Activated CD4-positive, alpha-beta T cell treated with anti-CD3 and anti-CD28 coated beads for 36 hours (primary cell): ENCODE data around the gene AFG1L. TPM values are rescaled to one million over a fixed set of nuclear protein-coding genes. Genes with fewer than 3 reads are reported as not detected.

Experiments
- ATAC-seq: fragments of 200-7000 bp; cut with Tn5 transposase; one replicate; pipeline ENCODE4 v1.10.0; 2021; ENCODE audit warnings: mild to moderate bottlenecking, moderate library complexity
- CTCF ChIA-PET: fragments of 350-600 bp; sonication (Branson Sonifier 250); formaldehyde crosslinking; loops from one replicate; lab custom pipeline; 2021; ENCODE audit warnings: antibody characterized with exemption; lab: Charles Lee
- POLR2A ChIA-PET: fragments of 350-600 bp; sonication (Branson Sonifier 250); formaldehyde crosslinking; loops from one replicate; lab custom pipeline; 2021; ENCODE audit warnings: antibody characterized with exemption, inconsistent platforms; lab: Charles Lee
- DNase-seq: peaks from one replicate; pipeline ENCODE4 v3.0.0-alpha.2; 2020
- H3K27ac Mint-ChIP-seq: one replicate; pipeline ENCODE4 v1.8.0; 2021; ENCODE audit warnings: mixed read lengths
- H3K27me3 Mint-ChIP-seq: one replicate; pipeline ENCODE4 v1.8.0; 2021; ENCODE audit warnings: mixed read lengths
- H3K36me3 Mint-ChIP-seq: one replicate; pipeline ENCODE4 v1.8.0; 2021; ENCODE audit warnings: low read depth, mixed read lengths
- H3K4me1 Mint-ChIP-seq: one replicate; pipeline ENCODE4 v1.8.0; 2021; ENCODE audit warnings: mixed read lengths
- H3K4me3 Mint-ChIP-seq: one replicate; pipeline ENCODE4 v1.8.0; 2021; ENCODE audit warnings: mild to moderate bottlenecking, moderate library complexity, mixed read lengths
- H3K9me3 Mint-ChIP-seq: one replicate; pipeline ENCODE4 v1.8.0; 2021; ENCODE audit warnings: low read depth, mixed read lengths
- intact Hi-C, 2 experiments: fragments of 100-400 bp; cut with DNase I in 1 of 2; cut with micrococcal nuclease in 1 of 2; formaldehyde crosslinking; loops; one replicate each; pipeline versions ENCODE4 v1.14.2 to v1.15.1; 2022 to 2024; cut with DNase I, micrococcal nuclease
- total RNA-seq, 2 experiments: library from RNA; stranded (reverse); gene quantifications; one replicate each; pipeline ENCODE4 v1.2.3, GENCODE V29; 2021

AFG1L gene
- total RNA-seq, 2 experiments from 2014 or later = 6.6 TPM

- ChIA-PET CTCF (interaction anchor here (0.8 to 9.1 kb wide), 6 partner anchors 10 to 858 kb away, joined by 3 to 106 read pairs (median 3); no protein-coding TSS in a partner anchor), POLR2A (no interaction called here)
- DNase-seq = no peak
- peaks cover 7% of the 10 kb centered on the region for H3K4me1 Mint-ChIP-seq
- no peaks in the 10 kb centered on the region for H3K36me3 Mint-ChIP-seq
- H3K4me3 Mint-ChIP-seq = no peak overlapping the region
- no peak overlapping the region for H3K27ac Mint-ChIP-seq
- intact Hi-C loops = loop anchor here in 1 of 2 experiments (5.0 kb wide), 1 partner anchor 463 kb away; no protein-coding TSS in a partner anchor
- no peaks in the 10 kb centered on the region for H3K27me3 Mint-ChIP-seq
- ATAC-seq = no peak
- H3K9me3 Mint-ChIP-seq = no peaks in the 10 kb centered on the region
Measured at GRCh38 chr6:108544606-108545005, 249.8 kb downstream of the AFG1L start.

- no peak for DNase-seq
- CTCF ChIA-PET = interaction anchor here (0.6 to 9.1 kb wide), 7 partner anchors 236 to 1538 kb away, joined by 3 to 106 read pairs (median 3); no protein-coding TSS in a partner anchor
- no peak for ATAC-seq
- Mint-ChIP-seq H3K4me1 (peaks cover 7% of the 10 kb centered on the region), H3K27ac (no peak overlapping the region), H3K27me3 (no peaks in the 10 kb centered on the region), H3K9me3 (no peaks in the 10 kb centered on the region), H3K36me3 (no peaks in the 10 kb centered on the region), H3K4me3 (no peak overlapping the region)
- intact Hi-C loops = no loop called here
- POLR2A ChIA-PET = interaction anchor here (0.5 kb wide), 1 partner anchor 78 kb away, joined by 8 read pairs; no protein-coding TSS in a partner anchor
Measured at GRCh38 chr6:108546079-108547049, 251.5 kb downstream of the AFG1L start.

- ATAC-seq (no peak), DNase-seq (no peak)
- POLR2A ChIA-PET = no interaction called here
- H3K4me3 Mint-ChIP-seq = no peak overlapping the region
- intact Hi-C loops = no loop called here
- no peaks in the 10 kb centered on the region for H3K36me3 Mint-ChIP-seq
- H3K27me3 Mint-ChIP-seq = no peaks in the 10 kb centered on the region
- no peaks in the 10 kb centered on the region for H3K4me1 Mint-ChIP-seq
- CTCF ChIA-PET = no interaction called here
- H3K9me3 Mint-ChIP-seq = no peaks in the 10 kb centered on the region
- no peak overlapping the region for H3K27ac Mint-ChIP-seq
Measured at GRCh38 chr6:108549241-108549640, 254.4 kb downstream of the AFG1L start.

- Mint-ChIP-seq H3K4me1 (no peaks in the 10 kb centered on the region), H3K36me3 (no peaks in the 10 kb centered on the region), H3K4me3 (no peak overlapping the region), H3K9me3 (no peaks in the 10 kb centered on the region), H3K27me3 (no peaks in the 10 kb centered on the region), H3K27ac (no peak overlapping the region)
- ChIA-PET POLR2A (no interaction called here), CTCF (interaction anchor here (0.6 to 1.1 kb wide), 4 partner anchors 8 to 610 kb away, joined by 3 to 4 read pairs (median 3); no protein-coding TSS in a partner anchor)
- intact Hi-C loops = loop anchor here in 1 of 2 experiments (10.0 kb wide), 1 partner anchor 755 kb away; no protein-coding TSS in a partner anchor
- DNase-seq (no peak), ATAC-seq (no peak)
Measured at GRCh38 chr6:108549741-108550140, 254.9 kb downstream of the AFG1L start.

- POLR2A ChIA-PET = interaction anchor here (0.6 kb wide), 1 partner anchor 367 kb away, joined by 4 read pairs; no protein-coding TSS in a partner anchor
- peaks cover 1% of the 10 kb centered on the region for H3K27me3 Mint-ChIP-seq
- H3K27ac Mint-ChIP-seq = no peak overlapping the region
- H3K36me3 Mint-ChIP-seq = no peaks in the 10 kb centered on the region
- H3K4me3 Mint-ChIP-seq = no peak overlapping the region
- no peaks in the 10 kb centered on the region for H3K9me3 Mint-ChIP-seq
- intact Hi-C loops = loop anchor here in 1 of 2 experiments (10.0 kb wide), 1 partner anchor 755 kb away; no protein-coding TSS in a partner anchor
- H3K4me1 Mint-ChIP-seq = no peaks in the 10 kb centered on the region
- DNase-seq = no peak
- no peak for ATAC-seq
- CTCF ChIA-PET = interaction anchor here (0.6 to 1.6 kb wide), 6 partner anchors 9 to 628 kb away, joined by 3 to 4 read pairs (median 3); no protein-coding TSS in a partner anchor
Measured at GRCh38 chr6:108550256-108550655, 255.4 kb downstream of the AFG1L start.

- H3K4me3 Mint-ChIP-seq = no peak overlapping the region
- peaks cover 3% of the 10 kb centered on the region for H3K27me3 Mint-ChIP-seq
- POLR2A ChIA-PET = interaction anchor here (0.6 kb wide), 1 partner anchor 92 kb away, joined by 11 read pairs; no protein-coding TSS in a partner anchor
Measured at GRCh38 chr6:108555399-108556052, 260.7 kb downstream of the AFG1L start.

GRCh38 chr6:108556250-108556649 is 261.4 kb downstream of the AFG1L start:
- Mint-ChIP-seq H3K36me3 (no peaks in the 10 kb centered on the region), H3K9me3 (no peaks in the 10 kb centered on the region), H3K27ac (no peak overlapping the region), H3K4me3 (no peak overlapping the region), H3K4me1 (peaks cover 2% of the 10 kb centered on the region), H3K27me3 (peaks cover 3% of the 10 kb centered on the region)
- DNase-seq = no peak
- ATAC-seq = no peak
- intact Hi-C loops = loop anchor here (5.0 to 10.0 kb wide), 7 partner anchors 226 to 1099 kb away; partner anchors contain the start of genes PDSS2 (in 1 of the 2) and SCML4 (in 1 of the 2)
- ChIA-PET POLR2A (interaction anchor here (0.6 kb wide), 1 partner anchor 91 kb away, joined by 11 read pairs; no protein-coding TSS in a partner anchor), CTCF (interaction anchor here (1.0 to 4.2 kb wide), 6 partner anchors 15 to 517 kb away, joined by 3 to 16 read pairs (median 4); partner anchors contain the start of gene SNX3)

More at GRCh38 chr6:108555399-108556052, 260.7 kb downstream of the AFG1L start:
- CTCF ChIA-PET = interaction anchor here (0.7 to 4.2 kb wide), 4 partner anchors 14 to 518 kb away, joined by 3 to 16 read pairs (median 4); no protein-coding TSS in a partner anchor
- intact Hi-C loops = loop anchor here (5.0 to 10.0 kb wide), 7 partner anchors 227 to 1098 kb away; partner anchors contain the start of genes PDSS2 (in 1 of the 2) and SCML4 (in 1 of the 2)
- DNase-seq (no peak), ATAC-seq (no peak)
- no peaks in the 10 kb centered on the region for H3K36me3 Mint-ChIP-seq
- no peak overlapping the region for H3K27ac Mint-ChIP-seq
- H3K9me3 Mint-ChIP-seq = no peaks in the 10 kb centered on the region
- peaks cover 2% of the 10 kb centered on the region for H3K4me1 Mint-ChIP-seq

- POLR2A ChIA-PET = interaction anchor here (1.1 kb wide), 1 partner anchor 925 kb away, joined by 3 read pairs; no protein-coding TSS in a partner anchor
Measured at GRCh38 chr6:108556866-108557493, 262.1 kb downstream of the AFG1L start.

GRCh38 chr6:108557494-108558371 is 262.9 kb downstream of the AFG1L start:
- CTCF ChIA-PET = interaction anchor here (0.6 to 1.5 kb wide), 6 partner anchors 16 to 951 kb away, joined by 3 to 5 read pairs (median 3); partner anchors contain the start of gene SESN1
- DNase-seq (peak; percentile 82), ATAC-seq (peak; percentile 31)
- Mint-ChIP-seq H3K27ac (peak overlapping the region; percentile 89), H3K4me3 (peak overlapping the region; percentile 83), H3K36me3 (peaks cover 9% of the 10 kb centered on the region), H3K27me3 (peaks cover 12% of the 10 kb centered on the region), H3K4me1 (peaks cover 14% of the 10 kb centered on the region), H3K9me3 (no peaks in the 10 kb centered on the region)
- POLR2A ChIA-PET = interaction anchor here (0.9 to 1.6 kb wide), 7 partner anchors 24 to 924 kb away, joined by 3 to 7 read pairs (median 4); partner anchors contain the start of gene ARMC2
- intact Hi-C loops = loop anchor here (1.0 to 10.0 kb wide), 20 partner anchors 225 to 1100 kb away; partner anchors contain the start of genes CD164 (in 2 of the 2), CEP57L1 (in 2 of the 2), SNX3 (in 2 of the 2) and ARMC2 (in 1 of the 2)

More at GRCh38 chr6:108556866-108557493, 262.1 kb downstream of the AFG1L start:
- DNase-seq (no peak), ATAC-seq (no peak)
- peak overlapping the region; percentile 20 for H3K27ac Mint-ChIP-seq
- peaks cover 2% of the 10 kb centered on the region for H3K36me3 Mint-ChIP-seq
- H3K9me3 Mint-ChIP-seq = no peaks in the 10 kb centered on the region
- CTCF ChIA-PET = interaction anchor here (0.5 to 4.2 kb wide), 6 partner anchors 15 to 517 kb away, joined by 3 to 16 read pairs (median 4); partner anchors contain the start of gene SNX3
- peaks cover 4% of the 10 kb centered on the region for H3K27me3 Mint-ChIP-seq
- peak overlapping the region; percentile 83 for H3K4me3 Mint-ChIP-seq
- intact Hi-C loops = loop anchor here (5.0 to 10.0 kb wide), 7 partner anchors 225 to 1100 kb away; partner anchors contain the start of genes PDSS2 (in 1 of the 2) and SCML4 (in 1 of the 2)
- H3K4me1 Mint-ChIP-seq = peaks cover 6% of the 10 kb centered on the region
